ENCODE data around the gene AK9. TPM values are rescaled to one million over a fixed set of nuclear protein-coding genes. Genes with fewer than 3 reads are reported as not detected.

Gene AK9
- total and polyA plus RNA-seq, 9 of the 15 experiments (the other 6 are each of a cell fraction or from before 2014, with no cell fraction given): 0.59 to 1.9 (median 1.2) TPM

- peak; percentile 67; the same call in 1 of the 2 replicates for TF ChIP-seq GTF2E2 (tag; IDR thresholded peaks at IDR 0.05)
- peak in 1 of 2 experiments; percentile 88; a peak in 2 of 4 replicates for TF ChIP-seq SIN3A (IDR thresholded peaks at IDR 0.05; ENCODE audit: borderline replicate concordance in 2 of 2, control insufficient read depth in 1 of 2, low read depth in 2 of 2, low read length in 2 of 2)
- TF ChIP-seq KAT7 (CRISPR knock-in tag; IDR thresholded peaks at IDR 0.05; ENCODE audit: borderline replicate concordance): no peak
- no peak for TF ChIP-seq ZKSCAN8 (CRISPR knock-in tag; IDR thresholded peaks at IDR 0.05)
- 0 out of 2 replicates have a peak, but pooled peaks have one; percentile 51 for TF ChIP-seq MTA3 (IDR thresholded peaks at IDR 0.05; ENCODE audit: borderline replicate concordance)
- TF ChIP-seq GMEB1 (CRISPR knock-in tag; IDR thresholded peaks at IDR 0.05): peak; percentile 89
- peak; percentile 49 for TF ChIP-seq SMAD4 (CRISPR knock-in tag; conservative IDR thresholded peaks at IDR 0.05)
- TF ChIP-seq POLR2AphosphoS5 (IDR thresholded peaks at IDR 0.05; ENCODE audit: control insufficient read depth, insufficient read depth, low read depth, low read length): peak; percentile 66
- TF ChIP-seq USF1 (CRISPR knock-in tag; IDR thresholded peaks at IDR 0.05): peak; percentile 86
- no peak for TF ChIP-seq ZSCAN32 (CRISPR knock-in tag; IDR thresholded peaks at IDR 0.05)
- TF ChIP-seq ZNF696 (CRISPR knock-in tag; conservative IDR thresholded peaks at IDR 0.05): no peak
- peak; percentile 43 for TF ChIP-seq RBM25 (IDR thresholded peaks at IDR 0.05; ENCODE audit: low read depth, low read length, severe bottlenecking)
- peak; percentile 74 to 95 for TF ChIP-seq E2F6 (IDR thresholded peaks at IDR 0.05; ENCODE audit: borderline replicate concordance in 1 of 2, extremely low read depth in 1 of 2, insufficient read depth in 1 of 2, insufficient read length in 1 of 2, low read depth in 1 of 2, low read length in 1 of 2, poor library complexity in 1 of 2, severe bottlenecking in 1 of 2)
- TF ChIP-seq CAMTA2 (CRISPR knock-in tag; conservative IDR thresholded peaks at IDR 0.05): no peak
- peak; percentile 14 for TF ChIP-seq MEIS2 (IDR thresholded peaks at IDR 0.05; ENCODE audit: partially characterized antibody)
Observed at GRCh38 chr6:109482905-109483734, 207.9 kb downstream of the AK9 start, which contains the start of gene ZBTB24 (continued).

All from K562 (cell line).